GM12872 (cell line): ENCODE measurements around the gene COPRS.

Experiments
- CTCF ChIP-seq: IDR thresholded peaks from 3 replicates; pipeline ENCODE4 v1.5.1; 2011; ENCODE audit warnings: low read depth, mild to moderate bottlenecking, low read length, moderate library complexity; ENCODE audit not compliant: insufficient read depth

The COPRS gene

GRCh38 chr17:31830971-31831858, 27.8 kb downstream of the COPRS start:
- no peak for TF ChIP-seq CTCF

GRCh38 chr17:31829649-31830048, 29.4 kb downstream of the COPRS start:
- no peak for TF ChIP-seq CTCF

GRCh38 chr17:31825961-31826691, 32.9 kb downstream of the COPRS start:
- no peak for TF ChIP-seq CTCF

GRCh38 chr17:31824766-31825360, 34.2 kb downstream of the COPRS start:
- no peak for TF ChIP-seq CTCF

- TF ChIP-seq CTCF = no peak
Observed at GRCh38 chr17:31823014-31823413, 36.0 kb downstream of the COPRS start.

GRCh38 chr17:31820691-31821435, 38.2 kb downstream of the COPRS start:
- no peak for TF ChIP-seq CTCF
